22Rv1 (cell line): ENCODE measurements around the gene RUNX2.

Source experiments
- H3K27ac ChIP-seq: fragments of 450-650 bp; 2 replicates; pipeline ENCODE4 v1.5.1; 2017
- ZFX ChIP-seq: fragments of 450-650 bp; IDR thresholded peaks from 2 replicates; pipeline ENCODE4 v1.6.1; 2017; ENCODE audit warnings: antibody characterized with exemption, borderline replicate concordance
- TF ChIP-seq, protein P1 (sequence below): fragments of 450-650 bp; IDR thresholded peaks from 2 replicates; pipeline ENCODE4 v1.5.1; 2017; ENCODE audit warnings: mild to moderate bottlenecking

RUNX2 gene

DNA sequence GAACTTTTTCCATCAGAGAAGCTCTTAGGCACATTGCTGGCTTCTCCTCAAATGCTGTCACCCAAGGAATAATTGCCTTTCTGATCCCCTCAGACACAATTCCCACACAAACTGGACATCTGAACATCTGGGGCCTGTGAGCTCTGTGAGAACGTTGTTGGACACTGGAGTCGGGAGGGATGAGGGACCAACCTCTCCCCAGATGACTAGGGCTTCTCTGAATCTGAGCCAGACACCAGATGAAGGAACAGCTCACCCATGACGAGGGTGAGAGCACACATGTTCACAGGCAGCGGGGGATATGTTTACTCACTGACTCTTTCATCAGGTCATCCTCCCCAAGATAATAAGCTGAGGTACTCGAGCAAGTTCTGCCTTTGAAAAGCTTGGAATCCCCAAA, 333.5 kb downstream of the RUNX2 start:
- H3K27ac ChIP-seq: no peak overlapping the region
- TF ChIP-seq, protein P1, sequence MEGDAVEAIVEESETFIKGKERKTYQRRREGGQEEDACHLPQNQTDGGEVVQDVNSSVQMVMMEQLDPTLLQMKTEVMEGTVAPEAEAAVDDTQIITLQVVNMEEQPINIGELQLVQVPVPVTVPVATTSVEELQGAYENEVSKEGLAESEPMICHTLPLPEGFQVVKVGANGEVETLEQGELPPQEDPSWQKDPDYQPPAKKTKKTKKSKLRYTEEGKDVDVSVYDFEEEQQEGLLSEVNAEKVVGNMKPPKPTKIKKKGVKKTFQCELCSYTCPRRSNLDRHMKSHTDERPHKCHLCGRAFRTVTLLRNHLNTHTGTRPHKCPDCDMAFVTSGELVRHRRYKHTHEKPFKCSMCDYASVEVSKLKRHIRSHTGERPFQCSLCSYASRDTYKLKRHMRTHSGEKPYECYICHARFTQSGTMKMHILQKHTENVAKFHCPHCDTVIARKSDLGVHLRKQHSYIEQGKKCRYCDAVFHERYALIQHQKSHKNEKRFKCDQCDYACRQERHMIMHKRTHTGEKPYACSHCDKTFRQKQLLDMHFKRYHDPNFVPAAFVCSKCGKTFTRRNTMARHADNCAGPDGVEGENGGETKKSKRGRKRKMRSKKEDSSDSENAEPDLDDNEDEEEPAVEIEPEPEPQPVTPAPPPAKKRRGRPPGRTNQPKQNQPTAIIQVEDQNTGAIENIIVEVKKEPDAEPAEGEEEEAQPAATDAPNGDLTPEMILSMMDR: no peak
- TF ChIP-seq ZFX: no peak

DNA sequence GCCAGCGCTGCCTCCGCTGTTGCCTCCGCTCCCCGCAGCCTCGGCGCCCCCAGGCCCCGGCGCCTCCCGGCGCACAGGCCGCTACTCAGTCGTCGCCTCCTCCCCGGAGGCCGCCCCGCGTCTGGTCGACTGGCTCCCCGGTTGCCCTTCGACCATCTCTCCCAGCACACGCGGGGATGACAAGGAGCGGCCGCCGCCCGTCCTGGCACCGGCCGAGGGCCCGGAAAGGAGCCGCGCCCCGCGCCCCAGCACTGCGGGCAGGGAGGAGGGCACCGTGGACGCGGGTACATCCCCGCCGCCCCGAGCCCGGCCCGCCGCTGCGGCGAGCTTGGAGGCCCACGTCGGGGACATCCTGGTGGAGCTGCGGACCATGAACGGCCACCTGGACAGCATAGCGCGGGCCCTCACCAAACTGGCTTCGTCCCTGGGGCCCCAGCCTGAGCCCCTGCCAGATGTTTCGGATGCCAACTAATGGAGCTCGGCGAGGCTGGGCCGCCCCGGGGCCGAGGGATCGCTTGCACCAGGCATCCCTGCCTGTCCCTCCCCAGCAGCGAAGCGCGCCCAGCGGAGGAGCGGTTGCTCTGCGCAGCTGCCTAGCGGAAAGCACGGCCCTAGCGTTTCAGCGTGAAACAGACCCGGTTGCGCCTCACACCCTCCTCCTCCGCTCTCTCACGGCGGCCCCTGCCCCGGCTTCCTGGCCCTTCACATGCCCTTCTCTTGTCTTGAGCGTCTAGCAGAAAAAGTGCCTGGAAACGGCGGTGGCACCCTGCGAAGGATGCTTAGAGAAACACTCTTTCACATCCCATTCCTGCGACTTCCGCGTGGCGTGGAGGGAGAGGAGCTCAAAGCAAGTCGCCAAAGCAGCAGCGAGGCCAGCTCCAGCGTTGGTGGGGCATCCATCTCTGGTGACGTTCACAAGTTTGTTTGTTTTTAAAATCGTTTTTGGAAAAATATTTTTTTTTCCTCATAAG, 335.4 kb downstream of the RUNX2 start:
- TF ChIP-seq ZFX: no peak
- TF ChIP-seq, protein P1: no peak
- H3K27ac ChIP-seq: no peak overlapping the region

DNA sequence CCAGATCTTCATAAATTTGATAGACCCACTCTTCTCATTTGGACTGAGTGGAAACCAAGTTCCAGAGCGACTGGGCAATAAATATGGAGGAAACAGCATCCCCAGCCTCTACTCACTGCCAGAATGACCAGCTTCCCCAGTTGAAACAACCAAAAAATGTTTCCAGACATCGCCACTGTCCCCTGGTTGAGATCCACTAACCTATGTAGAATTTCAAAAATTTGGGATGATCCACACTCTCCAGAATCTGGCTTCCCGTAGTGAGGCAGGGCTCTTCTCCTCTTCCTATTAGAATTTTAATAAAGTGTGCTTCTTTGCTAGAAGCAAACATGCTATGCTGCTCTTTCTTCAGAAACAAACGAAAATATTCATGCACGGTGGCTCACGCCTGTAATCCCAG, 336.6 kb downstream of the RUNX2 start:
- H3K27ac ChIP-seq: no peak overlapping the region
- TF ChIP-seq ZFX: no peak
- TF ChIP-seq, protein P1: no peak

DNA sequence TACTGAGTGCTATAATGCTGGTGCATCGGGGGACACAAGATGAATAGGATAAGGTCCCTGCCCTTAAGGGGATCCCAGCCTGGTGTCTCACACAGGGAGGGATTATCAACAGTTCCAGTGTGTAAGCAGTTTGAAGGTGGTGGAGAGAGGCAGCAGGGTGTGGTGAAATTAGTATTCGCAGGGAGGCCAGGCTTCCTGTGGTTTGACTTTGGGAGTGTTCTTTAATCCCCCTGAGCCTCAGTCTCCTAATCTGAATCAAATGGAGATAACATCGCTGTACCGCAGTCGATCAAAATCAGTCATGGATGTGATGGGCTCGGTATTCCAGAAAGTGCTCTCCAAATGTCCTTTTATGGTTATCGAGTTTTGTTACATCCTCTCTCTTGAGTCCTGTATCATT, 337.7 kb downstream of the RUNX2 start:
- TF ChIP-seq, protein P1: no peak
- no peak overlapping the region for H3K27ac ChIP-seq

DNA sequence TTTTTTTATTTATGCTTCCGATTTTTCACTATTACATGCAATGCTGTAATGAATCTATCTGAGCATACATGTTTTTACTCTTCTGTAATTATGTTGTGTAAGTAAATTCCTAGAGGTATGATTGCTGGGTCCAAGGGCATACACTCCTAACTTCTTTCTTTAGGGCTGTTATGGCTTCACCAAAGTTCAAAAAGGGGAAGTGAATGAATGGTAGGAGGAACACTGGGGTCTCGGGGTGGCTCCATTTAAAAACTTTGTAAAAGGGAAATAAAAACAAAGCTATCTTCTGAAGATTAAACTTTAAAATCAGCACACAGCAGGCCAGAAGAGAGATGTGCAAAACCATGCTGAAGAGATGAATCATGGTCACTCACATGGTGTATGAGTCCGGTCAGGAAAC, 338.7 kb downstream of the RUNX2 start:
- TF ChIP-seq, protein P1: no peak
- TF ChIP-seq ZFX: no peak
- H3K27ac ChIP-seq: no peak overlapping the region

DNA sequence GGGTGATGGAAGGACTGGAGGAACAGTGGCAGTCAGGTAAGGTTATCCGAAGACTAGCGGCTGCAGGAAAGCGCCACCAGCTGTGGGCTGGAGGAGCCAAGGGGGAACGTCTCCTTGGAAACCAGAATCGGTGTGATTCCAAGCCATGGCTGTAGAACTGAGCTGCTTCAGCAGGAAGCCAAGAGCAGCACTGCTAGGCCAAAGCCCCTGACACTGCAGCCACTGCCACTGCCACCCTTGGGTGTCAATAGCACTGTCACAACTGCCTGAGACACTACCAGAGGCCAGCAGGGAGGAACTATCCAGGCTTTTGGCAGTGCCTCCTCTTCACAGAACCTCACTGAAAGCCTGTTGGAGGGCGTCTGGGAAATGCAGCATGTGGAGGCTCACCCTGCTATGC, 339.2 kb downstream of the RUNX2 start:
- TF ChIP-seq ZFX: no peak
- TF ChIP-seq, protein P1: no peak

DNA sequence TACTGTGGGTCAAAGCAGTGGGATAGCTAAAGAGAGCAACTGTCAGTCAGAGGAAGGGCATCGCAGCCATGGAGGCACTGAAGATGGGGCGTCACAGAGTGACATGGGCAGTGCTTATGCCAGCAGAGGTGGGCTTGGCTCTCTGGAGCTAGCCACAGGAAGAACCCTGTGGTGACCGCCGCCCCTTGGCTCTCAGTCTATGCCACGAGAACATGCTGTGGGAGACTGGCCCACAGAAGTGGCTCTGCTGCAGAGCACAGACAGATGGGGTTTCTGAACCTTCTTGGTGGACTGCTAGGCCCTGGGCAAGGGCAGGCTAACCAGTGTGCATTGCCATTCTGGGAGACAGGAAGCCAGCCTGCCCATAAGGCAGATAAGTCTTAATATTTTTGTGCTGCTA, 339.6 kb downstream of the RUNX2 start:
- H3K27ac ChIP-seq: no peak overlapping the region
- TF ChIP-seq, protein P1: no peak
- no peak for TF ChIP-seq ZFX

More for the DNA sequence above, 339.2 kb downstream of the RUNX2 start:
- H3K27ac ChIP-seq: no peak overlapping the region
